Measurements from ENCODE around the gene PKP1.

DNA sequence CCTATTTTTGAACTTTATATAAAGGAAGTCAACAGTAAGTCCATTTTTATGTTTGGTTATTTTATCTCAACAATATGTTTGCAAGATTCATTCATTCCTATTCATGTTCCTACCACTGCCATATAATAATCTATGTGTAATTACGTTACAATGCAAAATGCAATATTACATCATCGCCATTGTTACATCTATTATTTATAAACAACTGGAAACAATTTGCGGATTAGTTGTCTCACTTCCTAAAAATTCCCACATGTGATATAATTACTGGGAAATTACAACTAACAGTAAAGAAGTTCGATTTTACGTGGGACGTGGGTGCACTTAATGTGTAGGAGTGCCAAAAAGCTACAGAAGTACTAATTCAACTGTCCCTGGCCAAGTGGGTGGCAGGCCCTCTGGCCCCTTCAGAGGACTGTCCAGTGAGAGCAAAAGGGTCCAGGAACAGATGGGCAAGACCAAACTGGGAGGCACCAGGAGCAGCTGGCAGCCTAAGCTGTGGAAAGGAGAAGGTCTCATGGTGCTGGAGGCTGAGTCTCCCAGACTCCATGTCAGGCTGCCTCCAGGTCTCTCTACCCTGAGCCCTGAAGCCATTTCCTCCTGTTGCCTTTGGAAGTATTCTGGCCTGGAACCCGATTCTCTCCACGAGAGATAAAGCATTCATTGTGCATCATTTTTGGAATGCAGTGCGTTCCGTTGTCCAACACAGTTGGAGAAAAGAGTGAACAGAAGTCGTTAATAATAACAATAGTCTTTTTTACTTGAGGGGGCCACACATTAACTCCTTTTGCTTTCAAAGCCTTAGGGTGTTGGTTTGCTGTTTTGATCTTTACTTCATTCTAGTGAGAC is 51.2 kb downstream of the PKP1 start:
- TF ChIP-seq, protein P1, sequence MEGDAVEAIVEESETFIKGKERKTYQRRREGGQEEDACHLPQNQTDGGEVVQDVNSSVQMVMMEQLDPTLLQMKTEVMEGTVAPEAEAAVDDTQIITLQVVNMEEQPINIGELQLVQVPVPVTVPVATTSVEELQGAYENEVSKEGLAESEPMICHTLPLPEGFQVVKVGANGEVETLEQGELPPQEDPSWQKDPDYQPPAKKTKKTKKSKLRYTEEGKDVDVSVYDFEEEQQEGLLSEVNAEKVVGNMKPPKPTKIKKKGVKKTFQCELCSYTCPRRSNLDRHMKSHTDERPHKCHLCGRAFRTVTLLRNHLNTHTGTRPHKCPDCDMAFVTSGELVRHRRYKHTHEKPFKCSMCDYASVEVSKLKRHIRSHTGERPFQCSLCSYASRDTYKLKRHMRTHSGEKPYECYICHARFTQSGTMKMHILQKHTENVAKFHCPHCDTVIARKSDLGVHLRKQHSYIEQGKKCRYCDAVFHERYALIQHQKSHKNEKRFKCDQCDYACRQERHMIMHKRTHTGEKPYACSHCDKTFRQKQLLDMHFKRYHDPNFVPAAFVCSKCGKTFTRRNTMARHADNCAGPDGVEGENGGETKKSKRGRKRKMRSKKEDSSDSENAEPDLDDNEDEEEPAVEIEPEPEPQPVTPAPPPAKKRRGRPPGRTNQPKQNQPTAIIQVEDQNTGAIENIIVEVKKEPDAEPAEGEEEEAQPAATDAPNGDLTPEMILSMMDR (IDR thresholded peaks at IDR 0.05) = no peak
- TF ChIP-seq POLR2A (IDR thresholded peaks at IDR 0.05) = no peak
